Astrocyte (in vitro differentiated cells and primary cell): ENCODE results near the gene SMCO2.

Experiments used
- CTCF ChIP-seq: IDR thresholded peaks from 2 replicates; pipeline ENCODE4 v1.5.1; 2011; ENCODE audit warnings: low read depth, mild to moderate bottlenecking, inconsistent platforms, low read length, moderate library complexity; ENCODE audit not compliant: insufficient read depth
- EZH2 ChIP-seq: IDR thresholded peaks from 2 replicates; pipeline ENCODE4 v1.6.1; 2012; ENCODE audit warnings: mild to moderate bottlenecking, low read length, inconsistent platforms; ENCODE audit not compliant: insufficient read depth

DNA sequence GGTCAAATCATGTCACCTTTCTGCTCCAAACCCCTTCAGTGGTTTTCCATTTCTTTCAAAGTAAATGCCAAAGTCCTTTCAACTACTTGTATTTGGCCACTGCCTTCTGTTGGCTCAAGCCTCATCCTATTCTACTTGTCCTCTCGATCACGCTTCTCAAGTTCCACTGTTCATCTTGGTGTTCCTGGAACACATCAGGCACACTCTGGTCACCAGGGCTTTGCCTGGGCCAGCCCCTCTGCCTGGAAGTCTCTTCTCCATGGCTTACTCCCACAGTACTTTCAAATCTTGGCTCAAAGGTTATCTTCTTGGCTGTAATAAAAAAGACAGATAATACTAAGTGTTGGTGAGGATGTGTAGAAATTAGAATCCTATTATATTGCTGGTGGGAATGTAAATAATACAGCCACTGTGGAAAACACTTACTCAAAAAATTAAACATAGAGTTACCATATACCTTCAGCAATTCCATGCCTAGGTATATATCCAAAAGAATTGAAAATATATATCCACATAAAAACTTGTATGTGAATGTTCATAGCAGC is 60.2 kb downstream of the SMCO2 start:
- TF ChIP-seq CTCF (no peak), EZH2 (no peak)
